K562 (cell line): ENCODE measurements around the gene CCDC174. TPM values are rescaled to one million over a fixed set of nuclear protein-coding genes. Genes with fewer than 3 reads are reported as not detected.

Experiments used
- FIP1L1 ChIP-seq: fragments of 200-400 bp; formaldehyde crosslinking; IDR thresholded peaks from 2 replicates; pipeline ENCODE4 v1.6.1; 2018; ENCODE audit warnings: mild to moderate bottlenecking, low read depth, low read length; ENCODE audit not compliant: poor library complexity, severe bottlenecking
- HDAC8 ChIP-seq: fragments of 450-650 bp; IDR thresholded peaks from 2 replicates; pipeline ENCODE4 v1.6.1; 2016; ENCODE audit warnings: mild to moderate bottlenecking, missing genetic modification characterization, moderate library complexity, missing compliant biosample characterization
- MAFK ChIP-seq: IDR thresholded peaks from 2 replicates; pipeline ENCODE4 v1.6.1; 2011; ENCODE audit warnings: low read length, improper control_type of control experiment
- NFXL1 ChIP-seq: fragments of 450-650 bp; formaldehyde crosslinking; IDR thresholded peaks from 2 replicates; pipeline ENCODE4 v1.4.0; 2021; ENCODE audit warnings: mild to moderate bottlenecking
- NR3C1 ChIP-seq: sonication (generic); formaldehyde crosslinking; IDR thresholded peaks from 2 replicates; pipeline ENCODE4 v1.8.1; 2022; ENCODE audit warnings: missing genetic modification reagents
- PPARD ChIP-seq: fragments of 250-450 bp; sonication (Bioruptor Pico); IDR thresholded peaks from 2 replicates; pipeline ENCODE4 v1.8.0; 2022; ENCODE audit warnings: inconsistent platforms, mild to moderate bottlenecking, moderate library complexity
- SAFB ChIP-seq: fragments of 200-400 bp; formaldehyde crosslinking; IDR thresholded peaks from 2 replicates; pipeline ENCODE4 v1.6.1; 2017; ENCODE audit warnings: low read depth, low read length, borderline replicate concordance
- STAT5A ChIP-seq: IDR thresholded peaks from 2 replicates; pipeline ENCODE4 v1.6.1; 2012; ENCODE audit warnings: low read length, inconsistent platforms, borderline replicate concordance
- YY1 ChIP-seq, 3 experiments: IDR thresholded peaks; 2 replicates each; pipeline ENCODE4 v1.6.1; 2011; ENCODE audit warnings: low read length in 2 of 3, mild to moderate bottlenecking in 2 of 3, moderate library complexity in 2 of 3, borderline replicate concordance in 1 of 3, control low read depth in 1 of 3, low read depth in 1 of 3; ENCODE audit not compliant: insufficient read depth in 3 of 3, insufficient replicate concordance in 2 of 3, control insufficient read depth in 1 of 3, insufficient read length in 1 of 3; ENCODE audit errors: extremely low read depth in 1 of 3
- ZNF121 ChIP-seq: sonication (generic); formaldehyde crosslinking; conservative IDR thresholded peaks from 2 replicates; pipeline ENCODE4 v1.8.0; 2022; ENCODE audit warnings: missing genetic modification reagents
- ZNF143 ChIP-seq: sonication (generic); formaldehyde crosslinking; IDR thresholded peaks from 2 replicates; pipeline ENCODE4 v1.9.0; 2022; ENCODE audit warnings: mild to moderate bottlenecking, missing genetic modification reagents
- ZNF699 ChIP-seq: fragments of 250-450 bp; sonication (Bioruptor Pico); IDR thresholded peaks from 2 replicates; pipeline ENCODE4 v1.8.0; 2021; ENCODE audit warnings: mild to moderate bottlenecking, moderate library complexity; ENCODE audit not compliant: insufficient replicate concordance
- ZNF75A ChIP-seq: fragments of 450-650 bp; formaldehyde crosslinking; IDR thresholded peaks from 2 replicates; pipeline ENCODE4 v1.4.0; 2020; ENCODE audit warnings: mild to moderate bottlenecking
- ZNF76 ChIP-seq: fragments of 250-450 bp; sonication (Bioruptor Pico); IDR thresholded peaks from 2 replicates; pipeline ENCODE4 v1.4.0; 2020; ENCODE audit warnings: mild to moderate bottlenecking, moderate library complexity, borderline replicate concordance
- polyA plus RNA-seq, 8 experiments: library from polyadenylated mRNA; depleted of rRNA in 4 of 8; stranded (reverse) in 5 of 8; unstranded in 3 of 8; fragments of >200 nt; fragmentation: Nextera tagmentation in 2 of 8; fragmentation: Illumina TruSeq in 1 of 8; extraction: Ambion mirVana in 2 of 8; extraction: Trizol in 1 of 8; gene quantifications; 2 replicates each; pipeline versions ENCODE4 v1.2.1 to v1.2.3, GENCODE V29; 2011 to 2014; ENCODE audit warnings: inconsistent platforms in 1 of 8, missing spikeins in 1 of 8
- total RNA-seq, 7 experiments: library from RNA; depleted of rRNA in 6 of 7; stranded (reverse); fragments of >200 nt in 6 of 7; fragmentation: Illumina TruSeq in 2 of 7; extraction: Trizol in 2 of 7; gene quantifications; 2 replicates each; pipeline versions ENCODE4 v1.2.1 to v1.2.3, GENCODE V29; 2011 to 2021; ENCODE audit warnings: low replicate concordance in 1 of 7
- TF ChIP-seq, protein P1 (sequence below): fragments of 250-450 bp; sonication (Bioruptor Pico); IDR thresholded peaks from 2 replicates; pipeline ENCODE4 v1.4.0; 2020; ENCODE audit warnings: mild to moderate bottlenecking
- TF ChIP-seq, protein P2 (sequence below): fragments of 450-650 bp; formaldehyde crosslinking; IDR thresholded peaks from 2 replicates; pipeline ENCODE4 v1.4.0; 2022; ENCODE audit warnings: mild to moderate bottlenecking, moderate library complexity
- TF ChIP-seq, protein P3 (sequence below): IDR thresholded peaks from 3 replicates; pipeline ENCODE4 v1.6.1; 2011; ENCODE audit warnings: borderline replicate concordance, mild to moderate bottlenecking; ENCODE audit not compliant: insufficient read length, insufficient read depth
- TF ChIP-seq, protein P4 (sequence below): fragments of 250-450 bp; sonication (Bioruptor Pico); IDR thresholded peaks from 2 replicates; pipeline ENCODE4 v1.4.0; 2020; ENCODE audit warnings: mild to moderate bottlenecking, moderate library complexity
- TF ChIP-seq, protein P5 (sequence below): fragments of 450-650 bp; formaldehyde crosslinking; IDR thresholded peaks from 2 replicates; pipeline ENCODE4 v1.4.0; 2022; ENCODE audit warnings: missing genetic modification characterization

Gene CCDC174
- total and polyA plus RNA-seq, 9 of the 15 experiments (the other 6 are each of a cell fraction or from before 2014, with no cell fraction given), result 7.4 to 41.0 (median 28.5) TPM

- TF ChIP-seq, protein P1, sequence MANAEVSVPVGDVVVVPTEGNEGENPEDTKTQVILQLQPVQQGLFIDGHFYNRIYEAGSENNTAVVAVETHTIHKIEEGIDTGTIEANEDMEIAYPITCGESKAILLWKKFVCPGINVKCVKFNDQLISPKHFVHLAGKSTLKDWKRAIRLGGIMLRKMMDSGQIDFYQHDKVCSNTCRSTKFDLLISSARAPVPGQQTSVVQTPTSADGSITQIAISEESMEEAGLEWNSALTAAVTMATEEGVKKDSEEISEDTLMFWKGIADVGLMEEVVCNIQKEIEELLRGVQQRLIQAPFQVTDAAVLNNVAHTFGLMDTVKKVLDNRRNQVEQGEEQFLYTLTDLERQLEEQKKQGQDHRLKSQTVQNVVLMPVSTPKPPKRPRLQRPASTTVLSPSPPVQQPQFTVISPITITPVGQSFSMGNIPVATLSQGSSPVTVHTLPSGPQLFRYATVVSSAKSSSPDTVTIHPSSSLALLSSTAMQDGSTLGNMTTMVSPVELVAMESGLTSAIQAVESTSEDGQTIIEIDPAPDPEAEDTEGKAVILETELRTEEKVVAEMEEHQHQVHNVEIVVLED (CRISPR knock-in tag), result no peak
- TF ChIP-seq FIP1L1 (no peak), SAFB (no peak), HDAC8 (tag) (peak; percentile 77), YY1 (IDR thresholded peaks at IDR 0.05; ENCODE audit: borderline replicate concordance in 1 of 3, control insufficient read depth in 1 of 3, extremely low read depth in 1 of 3, insufficient read depth in 3 of 3, insufficient read length in 1 of 3, insufficient replicate concordance in 2 of 3, low read depth in 1 of 3, low read length in 2 of 3) (no peak), ZNF121 (no peak), NR3C1 (CRISPR knock-in tag) (no peak), ZNF75A (CRISPR knock-in tag) (no peak), ZNF76 (CRISPR knock-in tag) (0 out of 2 replicates have a peak, but pooled peaks have one; percentile 49), ZNF143 (no peak), PPARD (no peak), MAFK (no peak), ZNF699 (CRISPR knock-in tag) (no peak), NFXL1 (CRISPR knock-in tag) (peak; percentile 80), STAT5A (no peak)
- TF ChIP-seq, protein P2, sequence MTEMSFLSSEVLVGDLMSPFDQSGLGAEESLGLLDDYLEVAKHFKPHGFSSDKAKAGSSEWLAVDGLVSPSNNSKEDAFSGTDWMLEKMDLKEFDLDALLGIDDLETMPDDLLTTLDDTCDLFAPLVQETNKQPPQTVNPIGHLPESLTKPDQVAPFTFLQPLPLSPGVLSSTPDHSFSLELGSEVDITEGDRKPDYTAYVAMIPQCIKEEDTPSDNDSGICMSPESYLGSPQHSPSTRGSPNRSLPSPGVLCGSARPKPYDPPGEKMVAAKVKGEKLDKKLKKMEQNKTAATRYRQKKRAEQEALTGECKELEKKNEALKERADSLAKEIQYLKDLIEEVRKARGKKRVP, result peak; percentile 46; the same call in 1 of the 2 replicates
- TF ChIP-seq, protein P3, sequence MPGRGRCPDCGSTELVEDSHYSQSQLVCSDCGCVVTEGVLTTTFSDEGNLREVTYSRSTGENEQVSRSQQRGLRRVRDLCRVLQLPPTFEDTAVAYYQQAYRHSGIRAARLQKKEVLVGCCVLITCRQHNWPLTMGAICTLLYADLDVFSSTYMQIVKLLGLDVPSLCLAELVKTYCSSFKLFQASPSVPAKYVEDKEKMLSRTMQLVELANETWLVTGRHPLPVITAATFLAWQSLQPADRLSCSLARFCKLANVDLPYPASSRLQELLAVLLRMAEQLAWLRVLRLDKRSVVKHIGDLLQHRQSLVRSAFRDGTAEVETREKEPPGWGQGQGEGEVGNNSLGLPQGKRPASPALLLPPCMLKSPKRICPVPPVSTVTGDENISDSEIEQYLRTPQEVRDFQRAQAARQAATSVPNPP, result no peak
- TF ChIP-seq, protein P4, sequence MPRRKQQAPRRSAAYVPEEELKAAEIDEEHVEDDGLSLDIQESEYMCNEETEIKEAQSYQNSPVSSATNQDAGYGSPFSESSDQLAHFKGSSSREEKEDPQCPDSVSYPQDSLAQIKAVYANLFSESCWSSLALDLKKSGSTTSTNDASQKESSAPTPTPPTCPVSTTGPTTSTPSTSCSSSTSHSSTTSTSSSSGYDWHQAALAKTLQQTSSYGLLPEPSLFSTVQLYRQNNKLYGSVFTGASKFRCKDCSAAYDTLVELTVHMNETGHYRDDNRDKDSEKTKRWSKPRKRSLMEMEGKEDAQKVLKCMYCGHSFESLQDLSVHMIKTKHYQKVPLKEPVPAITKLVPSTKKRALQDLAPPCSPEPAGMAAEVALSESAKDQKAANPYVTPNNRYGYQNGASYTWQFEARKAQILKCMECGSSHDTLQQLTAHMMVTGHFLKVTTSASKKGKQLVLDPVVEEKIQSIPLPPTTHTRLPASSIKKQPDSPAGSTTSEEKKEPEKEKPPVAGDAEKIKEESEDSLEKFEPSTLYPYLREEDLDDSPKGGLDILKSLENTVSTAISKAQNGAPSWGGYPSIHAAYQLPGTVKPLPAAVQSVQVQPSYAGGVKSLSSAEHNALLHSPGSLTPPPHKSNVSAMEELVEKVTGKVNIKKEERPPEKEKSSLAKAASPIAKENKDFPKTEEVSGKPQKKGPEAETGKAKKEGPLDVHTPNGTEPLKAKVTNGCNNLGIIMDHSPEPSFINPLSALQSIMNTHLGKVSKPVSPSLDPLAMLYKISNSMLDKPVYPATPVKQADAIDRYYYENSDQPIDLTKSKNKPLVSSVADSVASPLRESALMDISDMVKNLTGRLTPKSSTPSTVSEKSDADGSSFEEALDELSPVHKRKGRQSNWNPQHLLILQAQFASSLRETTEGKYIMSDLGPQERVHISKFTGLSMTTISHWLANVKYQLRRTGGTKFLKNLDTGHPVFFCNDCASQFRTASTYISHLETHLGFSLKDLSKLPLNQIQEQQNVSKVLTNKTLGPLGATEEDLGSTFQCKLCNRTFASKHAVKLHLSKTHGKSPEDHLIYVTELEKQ (CRISPR knock-in tag), result 0 out of 2 replicates have a peak, but pooled peaks have one; percentile 21
- TF ChIP-seq, protein P5, sequence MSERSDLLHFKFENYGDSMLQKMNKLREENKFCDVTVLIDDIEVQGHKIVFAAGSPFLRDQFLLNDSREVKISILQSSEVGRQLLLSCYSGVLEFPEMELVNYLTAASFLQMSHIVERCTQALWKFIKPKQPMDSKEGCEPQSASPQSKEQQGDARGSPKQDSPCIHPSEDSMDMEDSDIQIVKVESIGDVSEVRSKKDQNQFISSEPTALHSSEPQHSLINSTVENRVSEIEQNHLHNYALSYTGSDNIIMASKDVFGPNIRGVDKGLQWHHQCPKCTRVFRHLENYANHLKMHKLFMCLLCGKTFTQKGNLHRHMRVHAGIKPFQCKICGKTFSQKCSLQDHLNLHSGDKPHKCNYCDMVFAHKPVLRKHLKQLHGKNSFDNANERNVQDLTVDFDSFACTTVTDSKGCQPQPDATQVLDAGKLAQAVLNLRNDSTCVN (CRISPR knock-in tag), result peak; percentile 51
These were observed 5.4 kb upstream of the CCDC174 start (continued) for GRCh38 chr3:14646131-14646573.
